GM18499 (cell line): Measurements from ENCODE around the gene SETDB2.
A peak's percentile ranks its signal among the peaks of the same experiment; 100 is the strongest.

Source experiments
- ATAC-seq: cut with Tn5 transposase; IDR thresholded peaks from one replicate; pipeline ENCODE4 v1.9.1; 2021; ENCODE audit warnings: moderate number of reproducible peaks; ENCODE audit not compliant: insufficient read depth, unreplicated experiment

The SETDB2 gene

DNA sequence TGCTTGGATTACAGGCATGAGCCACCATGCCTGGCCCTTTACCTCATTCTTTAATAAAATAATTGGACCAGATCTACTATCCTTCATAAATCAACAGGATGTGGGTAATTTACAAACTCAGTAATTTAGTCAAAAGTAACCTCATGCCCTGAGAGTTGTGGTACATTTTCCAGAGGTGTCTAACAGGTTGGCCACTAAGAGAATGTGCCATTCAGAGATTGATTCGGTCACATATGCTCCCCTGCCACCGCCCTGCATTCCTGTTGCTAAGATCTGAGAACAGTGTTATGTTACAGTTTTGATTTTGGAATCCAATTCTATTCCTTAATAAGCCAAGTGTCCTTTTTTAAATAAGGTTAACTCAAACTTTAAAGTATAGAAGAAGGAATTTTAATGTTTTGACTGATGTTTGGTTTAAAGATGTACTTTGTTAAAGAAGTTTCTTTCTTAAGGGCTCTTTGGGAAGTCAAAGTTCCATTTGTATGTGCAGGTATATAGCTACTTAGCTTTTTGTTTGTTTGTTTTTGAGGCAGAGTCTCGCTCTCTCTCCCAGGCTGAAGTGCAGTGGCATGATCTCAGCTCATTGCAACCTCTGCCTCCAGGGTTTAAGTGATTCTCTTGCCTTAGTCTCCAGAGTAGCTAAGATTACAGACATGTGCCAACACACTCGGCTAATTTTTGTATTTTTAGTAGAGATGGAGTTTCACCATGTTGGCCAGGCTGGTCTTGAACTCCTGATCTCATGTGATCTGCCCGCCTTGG lies 80.8 kb downstream of the SETDB2 start:
- ATAC-seq, result no peak

DNA sequence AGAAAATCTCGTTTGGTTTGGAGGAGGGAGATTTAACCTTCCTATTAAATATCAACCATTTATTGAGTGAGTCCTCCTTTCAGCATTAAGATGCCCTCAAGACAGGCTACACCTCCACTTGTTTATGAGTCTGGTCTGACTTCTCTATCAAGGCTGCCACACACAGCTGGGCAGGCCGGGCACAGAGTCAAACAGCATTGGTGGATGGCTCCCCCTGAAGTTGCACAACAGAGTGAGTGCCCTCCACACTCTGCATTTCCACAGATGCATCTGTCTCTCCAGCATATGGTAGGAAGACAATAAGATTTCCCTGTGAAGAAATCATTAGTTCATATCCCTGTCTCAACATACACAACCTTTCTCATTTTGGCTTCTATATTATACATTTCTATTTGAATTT lies 83.0 kb downstream of the SETDB2 start:
- no peak for ATAC-seq

DNA sequence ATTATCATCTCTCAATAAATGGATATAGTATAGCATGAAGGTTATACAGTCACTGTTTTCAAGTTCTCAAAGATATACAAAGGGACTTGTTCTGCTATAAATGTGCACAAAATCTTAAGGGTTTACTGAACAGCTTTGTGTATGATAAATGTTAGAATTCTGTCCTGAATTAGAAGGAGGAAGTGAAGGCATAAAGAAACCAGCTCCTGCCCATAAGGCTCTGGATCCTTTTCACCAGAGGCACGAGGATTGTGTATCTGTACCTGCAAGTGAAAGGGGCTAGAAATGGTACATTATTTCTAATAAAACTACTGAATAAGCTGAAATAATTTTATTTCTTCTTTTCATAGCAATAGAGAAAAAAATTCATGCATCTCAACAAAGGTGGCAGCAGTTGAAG lies 84.1 kb downstream of the SETDB2 start:
- no peak for ATAC-seq

DNA sequence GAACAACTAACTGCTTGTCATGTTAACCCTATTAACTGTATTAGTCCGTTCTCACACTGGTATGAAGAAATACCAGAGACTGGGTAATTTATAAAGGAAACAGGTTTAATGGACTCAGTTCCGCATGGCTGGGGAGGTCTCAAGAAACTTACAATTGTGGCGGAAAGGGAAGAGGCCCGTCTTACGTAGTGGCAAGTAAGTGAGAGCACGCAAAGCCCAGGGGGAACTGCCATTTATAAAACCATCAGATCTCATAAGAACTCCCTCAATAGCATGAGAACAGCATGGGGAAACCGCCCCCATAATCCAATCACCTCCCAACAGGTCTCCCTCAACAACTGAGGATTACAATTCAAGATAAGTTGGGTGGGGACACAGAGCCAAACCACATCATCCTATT lies 86.4 kb downstream of the SETDB2 start:
- peak; percentile 50 for ATAC-seq

DNA sequence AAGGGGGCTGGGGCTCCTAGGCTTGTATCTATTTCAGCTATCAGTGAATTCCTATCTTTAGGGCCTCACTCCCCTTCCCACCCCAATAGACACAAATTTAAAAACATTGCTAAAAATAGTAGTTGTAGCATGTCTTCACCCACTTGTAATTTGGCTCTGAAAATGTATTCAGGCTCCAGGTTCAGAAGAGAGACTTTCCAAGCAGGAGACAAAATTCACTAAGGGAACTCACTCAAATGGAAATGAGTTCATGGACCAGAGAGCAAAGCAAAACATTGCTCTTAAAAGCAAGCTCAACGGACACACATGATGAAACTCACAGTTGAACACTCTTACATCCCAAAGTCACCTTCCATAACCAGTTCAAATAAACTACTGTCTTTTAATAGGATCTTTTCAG lies 88.5 kb downstream of the SETDB2 start:
- ATAC-seq, result no peak

DNA sequence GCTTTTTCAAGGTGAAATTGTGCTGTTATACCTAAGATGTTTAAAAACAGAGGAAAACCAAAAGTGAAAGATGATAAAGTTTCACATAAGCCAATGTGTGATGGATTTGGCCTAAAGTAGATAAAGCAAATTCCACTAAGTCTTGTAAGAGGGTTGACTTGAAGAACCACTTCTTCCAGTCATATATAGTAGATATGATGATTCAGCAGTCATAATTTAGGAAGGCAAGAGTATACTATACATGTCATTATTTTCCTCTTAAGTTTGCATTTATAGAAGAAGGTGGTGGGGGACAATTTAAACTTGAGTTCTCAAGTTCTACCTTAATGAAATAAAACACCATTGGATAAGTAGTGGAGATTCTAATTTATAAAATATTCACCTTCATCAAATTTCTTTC lies 88.9 kb downstream of the SETDB2 start:
- ATAC-seq, result no peak

DNA sequence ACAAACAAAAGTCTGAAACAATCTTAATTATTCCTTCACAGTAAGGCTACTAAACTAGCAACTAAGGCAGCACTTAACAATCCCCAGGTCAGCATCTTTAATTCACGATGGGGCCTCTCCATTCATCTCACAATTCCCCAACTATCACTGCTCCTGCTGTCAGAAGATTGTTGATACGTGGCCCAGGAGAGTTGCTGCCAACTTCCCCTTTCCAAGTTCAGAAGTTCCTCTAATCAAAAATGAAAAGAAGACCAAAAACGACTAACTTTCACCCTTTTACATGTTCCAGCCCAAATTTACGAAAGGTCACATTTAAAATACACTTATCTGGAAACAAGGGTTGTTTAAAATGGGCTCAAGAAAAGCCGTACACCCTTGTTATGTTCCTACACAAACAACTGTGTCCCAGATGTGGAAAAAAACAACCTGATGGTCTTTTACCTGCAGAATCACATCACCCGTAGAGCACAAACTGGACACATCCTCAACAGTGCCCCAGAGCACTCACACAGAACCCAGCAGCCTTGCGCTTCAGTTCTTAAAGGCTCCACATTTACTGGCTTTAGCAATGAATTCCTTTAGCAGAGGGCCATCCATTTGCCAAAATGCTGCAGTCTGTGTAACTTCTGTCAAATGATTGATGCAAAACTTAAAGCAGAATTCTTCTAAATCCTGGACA lies 89.7 kb downstream of the SETDB2 start:
- ATAC-seq, result no peak

DNA sequence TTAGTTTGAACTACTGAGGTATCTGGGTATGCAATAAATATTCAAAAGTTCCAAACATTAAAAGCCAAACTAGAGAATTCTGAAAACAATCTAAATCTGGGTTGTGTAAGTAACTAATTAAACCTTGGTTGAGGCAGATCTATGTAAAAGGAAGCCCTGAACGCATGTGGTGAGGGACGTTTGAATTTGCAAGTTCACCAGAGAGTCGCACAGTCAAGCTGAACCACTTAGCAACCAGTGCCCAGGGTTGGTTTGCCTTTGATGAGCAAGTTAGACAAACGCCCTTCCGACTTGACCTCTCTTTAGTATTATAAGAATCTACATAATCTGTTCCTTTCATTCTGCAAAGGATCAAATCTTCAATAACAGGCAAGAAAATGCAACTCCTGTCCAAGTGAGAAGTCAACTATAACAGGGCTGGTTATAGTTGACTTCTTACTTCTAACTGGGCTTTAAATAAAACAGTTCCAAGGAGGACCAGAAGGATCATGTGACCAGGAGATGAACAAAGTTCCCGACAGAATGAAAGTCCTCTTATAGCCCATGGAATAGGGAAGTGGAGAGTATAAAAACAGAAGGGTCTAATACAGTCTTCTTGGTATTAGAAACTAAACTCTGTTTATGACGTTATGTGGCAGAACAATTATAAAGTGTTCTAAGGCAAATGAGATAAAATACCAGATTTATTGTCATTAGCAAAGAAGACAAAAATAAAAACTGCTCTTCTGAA lies 92.2 kb downstream of the SETDB2 start:
- ATAC-seq, result no peak

DNA sequence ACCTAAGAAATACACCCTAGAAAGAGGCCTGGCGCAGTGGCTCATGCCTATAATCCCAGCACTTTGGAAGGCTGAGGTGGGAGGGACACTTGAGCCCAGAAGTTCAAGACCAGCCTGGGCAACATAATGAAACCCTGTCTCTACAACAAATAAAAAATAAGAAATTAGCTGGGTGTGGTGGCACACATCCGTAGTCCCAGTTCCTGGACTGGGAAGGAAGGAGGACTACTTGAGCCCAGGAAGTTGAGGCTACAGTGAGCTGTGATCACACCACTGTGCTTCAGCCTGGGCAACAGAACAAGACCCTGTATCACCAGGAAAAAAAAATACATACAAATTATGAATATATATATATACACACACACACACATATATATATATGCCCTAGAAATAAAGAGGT lies 94.3 kb downstream of the SETDB2 start:
- no peak for ATAC-seq

DNA sequence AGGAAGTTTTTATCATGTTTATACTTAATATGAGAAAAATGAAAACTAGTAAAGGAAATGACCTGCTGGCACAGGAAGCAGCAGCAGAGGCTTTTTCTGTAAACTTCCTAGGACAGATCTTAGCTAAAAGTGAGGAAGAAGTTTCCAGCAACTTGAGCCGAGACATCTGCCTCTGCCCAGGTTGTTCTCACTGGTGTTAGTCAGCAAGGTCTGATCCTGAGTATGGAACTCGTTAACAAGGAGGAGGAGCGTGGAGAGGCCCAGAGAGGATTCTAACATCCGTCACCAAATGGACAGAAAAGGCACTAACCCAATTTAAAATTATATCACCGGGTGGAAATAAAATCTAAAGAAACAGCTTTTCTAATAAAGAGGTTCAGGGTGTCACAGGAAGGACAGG lies 95.2 kb downstream of the SETDB2 start:
- no peak for ATAC-seq

DNA sequence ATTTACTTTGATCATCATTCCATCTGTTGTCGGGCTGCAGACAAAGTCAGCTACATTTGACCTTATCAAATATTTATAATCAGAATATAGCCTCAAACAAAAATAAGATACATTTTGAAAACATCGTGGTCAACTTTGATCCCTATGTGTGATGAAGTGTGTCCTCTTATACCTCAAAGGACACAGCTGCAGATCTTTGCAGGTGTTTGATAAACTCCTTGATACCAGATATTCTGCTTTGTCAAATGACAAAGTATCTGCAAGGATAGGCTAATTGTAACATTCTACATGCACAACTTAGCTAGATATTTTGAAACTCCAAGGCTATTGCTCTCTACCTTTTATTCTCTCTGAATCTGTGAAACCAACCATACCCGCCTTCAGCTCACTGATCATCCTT lies 95.7 kb downstream of the SETDB2 start:
- no peak for ATAC-seq

DNA sequence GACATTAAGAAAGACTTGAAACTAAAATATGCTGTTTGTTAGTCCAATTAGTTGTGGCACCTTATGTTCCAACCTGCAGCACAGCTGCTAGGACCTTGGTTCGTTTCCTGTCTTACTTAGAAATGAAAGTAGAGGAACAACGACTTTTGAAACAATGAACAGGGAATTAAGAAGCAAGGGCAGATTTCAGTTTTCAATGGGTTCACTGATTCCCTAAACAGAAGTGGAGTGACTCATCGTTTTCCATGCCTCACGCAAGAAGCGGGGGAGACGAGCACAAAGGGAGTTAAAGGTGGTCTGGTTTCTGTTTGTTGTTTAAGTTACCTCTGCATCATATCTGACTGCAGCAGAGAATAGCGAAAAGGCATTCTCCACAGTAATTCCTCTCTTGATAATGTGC lies 96.5 kb downstream of the SETDB2 start:
- no peak for ATAC-seq

DNA sequence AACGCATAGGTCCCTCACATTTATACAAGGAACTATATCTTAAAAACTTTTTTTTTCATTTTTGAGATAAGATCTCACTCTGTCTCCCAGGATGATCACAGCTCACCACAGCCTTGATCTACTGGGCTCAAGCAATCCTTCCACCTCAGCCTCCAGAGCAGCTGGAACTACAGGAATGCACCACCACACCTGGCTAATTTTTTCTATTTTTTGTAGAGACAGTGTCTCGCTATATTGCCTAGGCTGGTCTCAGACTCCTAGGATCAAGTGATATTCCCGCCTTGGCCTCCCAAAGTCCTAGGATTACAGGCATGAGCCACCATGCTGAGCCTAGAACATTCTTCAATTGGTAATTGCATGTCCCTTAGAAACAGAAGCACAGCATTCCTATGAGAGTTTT lies 99.6 kb downstream of the SETDB2 start:
- ATAC-seq, result no peak
